Measurements from ENCODE around the gene IFITM5.

DNA sequence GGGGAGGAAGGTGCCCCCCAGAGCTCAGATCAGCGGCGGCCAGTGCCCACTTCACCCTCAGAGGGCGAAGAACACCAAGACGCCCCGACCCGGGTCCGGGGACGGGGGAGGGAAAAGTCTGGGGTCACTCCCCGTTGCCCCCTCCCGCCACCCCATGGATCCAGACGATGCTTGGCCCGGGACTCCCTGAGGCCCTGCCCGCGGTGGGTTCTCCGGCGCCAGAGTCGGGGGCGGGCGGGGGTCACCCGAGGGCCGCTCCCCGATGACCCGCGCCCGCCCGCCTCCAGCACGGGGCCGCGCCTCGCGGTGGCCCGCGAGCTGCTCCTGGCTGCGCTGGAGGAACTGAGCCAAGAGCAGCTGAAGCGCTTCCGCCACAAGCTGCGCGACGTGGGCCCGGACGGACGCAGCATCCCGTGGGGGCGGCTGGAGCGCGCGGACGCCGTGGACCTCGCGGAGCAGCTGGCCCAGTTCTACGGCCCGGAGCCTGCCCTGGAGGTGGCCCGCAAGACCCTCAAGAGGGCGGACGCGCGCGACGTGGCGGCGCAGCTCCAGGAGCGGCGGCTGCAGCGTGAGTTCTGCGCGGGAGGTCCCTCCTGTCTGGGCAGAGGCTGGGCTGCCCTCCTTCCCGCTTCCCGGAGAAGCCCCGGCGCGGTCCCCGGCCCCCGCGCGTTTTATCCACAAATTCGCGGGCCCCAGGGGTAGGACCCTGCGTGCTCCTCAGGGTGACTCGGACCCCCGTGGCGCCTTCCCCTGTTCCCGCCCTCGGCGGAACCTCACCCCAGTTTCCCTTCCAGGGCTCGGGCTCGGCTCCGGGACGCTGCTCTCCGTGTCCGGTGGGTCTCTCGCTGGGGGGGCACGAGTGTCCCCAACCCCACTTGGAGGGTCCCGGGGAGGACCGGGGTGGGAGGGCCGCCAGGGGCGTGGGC lies 20.0 kb downstream of the IFITM5 start:
- TF ChIP-seq, protein P1, sequence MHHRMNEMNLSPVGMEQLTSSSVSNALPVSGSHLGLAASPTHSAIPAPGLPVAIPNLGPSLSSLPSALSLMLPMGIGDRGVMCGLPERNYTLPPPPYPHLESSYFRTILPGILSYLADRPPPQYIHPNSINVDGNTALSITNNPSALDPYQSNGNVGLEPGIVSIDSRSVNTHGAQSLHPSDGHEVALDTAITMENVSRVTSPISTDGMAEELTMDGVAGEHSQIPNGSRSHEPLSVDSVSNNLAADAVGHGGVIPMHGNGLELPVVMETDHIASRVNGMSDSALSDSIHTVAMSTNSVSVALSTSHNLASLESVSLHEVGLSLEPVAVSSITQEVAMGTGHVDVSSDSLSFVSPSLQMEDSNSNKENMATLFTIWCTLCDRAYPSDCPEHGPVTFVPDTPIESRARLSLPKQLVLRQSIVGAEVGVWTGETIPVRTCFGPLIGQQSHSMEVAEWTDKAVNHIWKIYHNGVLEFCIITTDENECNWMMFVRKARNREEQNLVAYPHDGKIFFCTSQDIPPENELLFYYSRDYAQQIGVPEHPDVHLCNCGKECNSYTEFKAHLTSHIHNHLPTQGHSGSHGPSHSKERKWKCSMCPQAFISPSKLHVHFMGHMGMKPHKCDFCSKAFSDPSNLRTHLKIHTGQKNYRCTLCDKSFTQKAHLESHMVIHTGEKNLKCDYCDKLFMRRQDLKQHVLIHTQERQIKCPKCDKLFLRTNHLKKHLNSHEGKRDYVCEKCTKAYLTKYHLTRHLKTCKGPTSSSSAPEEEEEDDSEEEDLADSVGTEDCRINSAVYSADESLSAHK (tag by site-specific recombination; IDR thresholded peaks at IDR 0.05), result no peak
- TF ChIP-seq ZNF658 (tag by site-specific recombination; IDR thresholded peaks at IDR 0.05) (no peak), ZNF76 (tag by site-specific recombination; IDR thresholded peaks at IDR 0.05; ENCODE audit: borderline replicate concordance, low read depth) (no peak), ZNF239 (tag by site-specific recombination; IDR thresholded peaks at IDR 0.05) (no peak), CTCF (tag by site-specific recombination; IDR thresholded peaks at IDR 0.05) (no peak), ZBTB1 (tag by site-specific recombination; IDR thresholded peaks at IDR 0.05) (no peak), ZNF24 (tag by site-specific recombination; IDR thresholded peaks at IDR 0.05) (no peak), ZNF211 (tag by site-specific recombination; IDR thresholded peaks at IDR 0.05; ENCODE audit: low read depth) (no peak), TCF7L2 (IDR thresholded peaks at IDR 0.05; ENCODE audit: borderline replicate concordance, low read depth, low read length) (no peak), PBX3 (CRISPR knock-in tag; IDR thresholded peaks at IDR 0.05) (no peak), ZNF785 (tag by site-specific recombination; IDR thresholded peaks at IDR 0.05) (no peak), KLF10 (tag by site-specific recombination; IDR thresholded peaks at IDR 0.05) (no peak)
- TF ChIP-seq, protein P2, sequence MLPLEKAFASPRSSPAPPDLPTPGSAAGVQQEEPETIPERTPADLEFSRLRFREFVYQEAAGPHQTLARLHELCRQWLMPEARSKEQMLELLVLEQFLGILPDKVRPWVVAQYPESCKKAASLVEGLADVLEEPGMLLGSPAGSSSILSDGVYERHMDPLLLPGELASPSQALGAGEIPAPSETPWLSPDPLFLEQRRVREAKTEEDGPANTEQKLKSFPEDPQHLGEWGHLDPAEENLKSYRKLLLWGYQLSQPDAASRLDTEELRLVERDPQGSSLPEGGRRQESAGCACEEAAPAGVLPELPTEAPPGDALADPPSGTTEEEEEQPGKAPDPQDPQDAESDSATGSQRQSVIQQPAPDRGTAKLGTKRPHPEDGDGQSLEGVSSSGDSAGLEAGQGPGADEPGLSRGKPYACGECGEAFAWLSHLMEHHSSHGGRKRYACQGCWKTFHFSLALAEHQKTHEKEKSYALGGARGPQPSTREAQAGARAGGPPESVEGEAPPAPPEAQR (tag by site-specific recombination; IDR thresholded peaks at IDR 0.05), result no peak
- TF ChIP-seq, protein P3, sequence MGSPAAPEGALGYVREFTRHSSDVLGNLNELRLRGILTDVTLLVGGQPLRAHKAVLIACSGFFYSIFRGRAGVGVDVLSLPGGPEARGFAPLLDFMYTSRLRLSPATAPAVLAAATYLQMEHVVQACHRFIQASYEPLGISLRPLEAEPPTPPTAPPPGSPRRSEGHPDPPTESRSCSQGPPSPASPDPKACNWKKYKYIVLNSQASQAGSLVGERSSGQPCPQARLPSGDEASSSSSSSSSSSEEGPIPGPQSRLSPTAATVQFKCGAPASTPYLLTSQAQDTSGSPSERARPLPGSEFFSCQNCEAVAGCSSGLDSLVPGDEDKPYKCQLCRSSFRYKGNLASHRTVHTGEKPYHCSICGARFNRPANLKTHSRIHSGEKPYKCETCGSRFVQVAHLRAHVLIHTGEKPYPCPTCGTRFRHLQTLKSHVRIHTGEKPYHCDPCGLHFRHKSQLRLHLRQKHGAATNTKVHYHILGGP (tag by site-specific recombination; IDR thresholded peaks at IDR 0.05), result no peak

Measured in HEK293 (cell line).